Measurements from ENCODE around the gene ARID5A.
"Not testable (repeated sequence)": the region's sequence is repeated elsewhere in the genome, so short reads cannot be mapped to it uniquely, and the experiment has no call there.

Gene ARID5A

GRCh38 chr2:96557421-96557820, 20.9 kb downstream of the ARID5A start:
- DNase-seq: not testable (repeated sequence)

DNA sequence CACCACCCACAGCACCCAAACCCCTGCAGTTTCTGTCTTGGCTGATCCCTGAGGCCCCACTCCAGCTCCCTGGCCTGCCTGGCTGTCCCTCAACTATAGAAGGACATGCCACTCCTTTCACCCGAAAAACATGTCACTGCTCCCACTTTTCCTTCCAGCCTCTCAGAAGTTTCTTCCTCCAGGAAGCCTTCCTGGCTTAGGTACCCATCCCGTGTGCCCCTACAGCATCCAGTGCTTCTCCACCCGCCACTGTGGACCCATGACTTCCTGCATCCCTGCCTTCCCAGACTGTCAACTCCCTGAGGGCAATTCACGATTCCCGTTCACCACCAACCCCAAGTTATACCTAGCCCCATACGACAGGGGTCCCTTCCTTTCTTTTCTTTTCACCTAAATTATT, 21.5 kb downstream of the ARID5A start:
- no peak for DNase-seq

GRCh38 chr2:96558485-96558884, 21.9 kb downstream of the ARID5A start:
- no peak for DNase-seq

- DNase-seq: no peak
These were observed 27.5 kb downstream of the ARID5A start for GRCh38 chr2:96564026-96564425.

DNA sequence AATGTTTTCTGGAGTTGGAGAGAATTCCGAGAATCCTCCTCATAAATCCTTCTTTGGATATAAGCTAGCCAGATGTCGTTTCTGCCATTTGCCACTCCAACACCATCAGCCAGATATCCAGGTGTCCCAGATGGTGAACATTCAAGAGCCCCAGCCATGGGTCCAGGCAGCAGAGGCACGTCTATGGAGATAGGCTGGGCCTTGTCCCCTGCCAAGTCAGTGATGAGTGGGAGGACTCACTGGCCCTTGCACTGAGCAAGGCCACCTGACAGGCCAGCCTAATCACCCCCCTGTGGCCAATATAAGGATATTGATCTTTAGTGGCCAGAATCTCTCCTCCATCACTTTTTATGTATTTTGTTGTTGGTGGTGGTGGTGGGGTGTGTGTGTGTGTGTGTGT, 28.0 kb downstream of the ARID5A start:
- DNase-seq: peak; percentile 27 to 77

GRCh38 chr2:96565111-96565510, 28.6 kb downstream of the ARID5A start:
- peak in 1 of 2 experiments; percentile 25 for DNase-seq

DNA sequence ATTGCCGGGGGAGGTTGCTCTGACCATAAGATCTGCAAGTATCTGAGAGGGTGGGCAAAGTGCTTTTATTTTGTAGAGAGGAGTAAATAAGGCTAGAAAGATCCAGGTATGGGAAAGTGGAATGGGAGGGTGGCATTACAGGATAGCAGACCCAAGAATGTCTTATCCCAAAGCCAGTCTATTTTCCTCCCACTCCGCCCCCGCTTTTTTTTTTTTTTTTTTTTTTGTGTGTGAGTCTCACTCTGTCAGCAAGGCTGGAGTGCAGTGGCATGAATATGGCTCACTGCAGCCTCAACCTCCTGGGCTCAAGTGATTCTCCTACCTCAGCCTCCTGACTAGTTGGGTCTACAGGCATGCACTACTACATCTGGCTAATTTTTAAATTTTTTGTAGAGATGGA, 31.5 kb downstream of the ARID5A start:
- no peak for DNase-seq

- no peak for DNase-seq
These were observed 37.8 kb downstream of the ARID5A start for GRCh38 chr2:96574364-96574763.

DNA sequence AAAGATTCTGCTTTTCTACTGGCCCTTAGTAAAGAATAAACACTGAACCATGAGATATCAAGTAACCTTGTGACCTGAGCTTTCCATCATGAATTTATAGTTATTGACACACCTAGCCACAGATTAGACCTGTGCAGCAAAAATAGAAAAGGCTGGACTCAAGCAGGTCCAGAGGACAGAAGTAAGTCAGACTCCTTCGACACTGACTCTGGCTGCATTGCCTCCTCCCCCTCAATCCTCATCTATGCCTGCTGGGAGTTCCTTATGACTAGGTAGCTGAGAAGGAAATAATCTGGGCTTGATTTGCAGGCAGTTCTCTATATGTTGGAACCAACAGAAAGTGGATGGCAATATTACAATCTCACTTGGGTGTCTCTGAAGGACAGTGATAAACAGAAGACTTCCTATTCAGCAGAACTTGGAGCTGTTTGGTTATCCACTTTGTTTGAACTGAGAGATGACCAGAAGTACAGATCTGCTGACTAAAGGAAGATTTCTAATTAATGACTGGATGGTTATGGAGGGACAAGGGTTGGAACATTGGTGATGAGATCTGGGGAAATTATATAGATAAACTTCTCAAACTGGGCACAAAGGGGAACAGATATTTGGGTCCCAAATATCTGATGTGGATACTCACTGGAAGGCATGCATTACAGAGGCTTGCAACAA, 39.4 kb downstream of the ARID5A start:
- no peak for DNase-seq

GRCh38 chr2:96577501-96577900, 40.9 kb downstream of the ARID5A start:
- no peak for DNase-seq

DNA sequence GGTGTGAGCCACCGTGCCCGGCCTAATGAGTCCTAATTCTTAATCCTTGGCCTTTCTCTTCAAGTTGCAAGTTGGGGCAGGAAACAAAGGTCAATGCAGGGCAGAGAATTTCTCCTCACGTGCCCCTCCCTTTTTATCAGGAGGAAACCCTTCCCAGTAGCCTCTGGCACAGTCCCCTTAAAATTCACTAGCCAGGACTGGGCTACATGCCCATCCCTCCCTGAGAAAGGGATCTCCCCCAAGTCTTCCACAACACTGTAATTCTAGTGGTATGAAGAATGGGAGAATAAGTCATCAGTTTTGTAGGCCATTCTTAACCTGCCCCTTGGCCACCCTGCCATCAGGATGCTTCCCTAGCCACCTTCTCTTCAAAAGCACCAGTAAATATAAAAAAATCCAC, 42.2 kb downstream of the ARID5A start:
- DNase-seq: no peak

- no peak for DNase-seq
These were observed 42.9 kb downstream of the ARID5A start for GRCh38 chr2:96579422-96579821.

DNA sequence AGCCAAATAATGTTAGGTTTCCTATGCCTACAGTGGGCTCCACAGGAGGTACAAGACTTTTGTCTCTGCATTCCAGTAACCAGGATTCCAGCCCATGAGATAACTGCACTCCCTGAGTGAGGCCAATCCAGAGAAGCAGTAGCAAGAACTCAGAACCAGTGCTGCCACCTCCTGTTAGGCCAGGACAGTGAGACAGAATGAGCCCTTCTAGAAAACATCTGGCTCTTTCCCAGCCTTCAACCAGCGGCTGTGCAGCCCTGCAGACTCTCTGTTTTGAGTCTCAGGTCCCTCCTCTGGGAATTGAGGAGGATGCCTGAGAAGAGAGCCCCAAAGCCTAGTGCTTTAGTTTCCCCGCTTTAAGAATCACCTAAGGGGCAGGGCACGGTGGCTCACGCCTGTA, 44.2 kb downstream of the ARID5A start:
- peak in 1 of 2 experiments; percentile 18 for DNase-seq

- DNase-seq: no peak
These were observed 47.5 kb downstream of the ARID5A start for GRCh38 chr2:96584017-96584416.

GRCh38 chr2:96587843-96588242, 51.3 kb downstream of the ARID5A start:
- DNase-seq: no peak

- DNase-seq: no peak
These were observed 54.5 kb downstream of the ARID5A start for GRCh38 chr2:96591054-96591453.

DNA sequence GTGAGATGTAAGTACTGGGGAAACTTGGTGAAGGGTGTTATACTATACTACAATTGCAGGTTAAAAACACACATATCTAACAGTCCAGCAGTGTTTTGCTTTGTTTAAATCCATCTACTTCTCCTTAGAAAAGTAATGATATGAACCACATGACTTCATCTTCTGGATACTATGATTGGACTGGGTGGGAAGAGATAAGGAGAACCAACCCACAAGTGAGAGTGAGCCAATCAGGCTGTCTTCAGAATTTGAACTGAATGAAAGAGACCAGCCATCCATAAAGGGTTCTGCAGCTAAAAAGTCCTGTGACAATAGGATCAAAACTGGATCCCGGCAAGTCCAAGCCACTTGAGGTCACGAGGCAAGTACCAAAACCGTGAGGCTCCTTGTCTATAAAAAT, 54.9 kb downstream of the ARID5A start:
- no peak for DNase-seq

DNA sequence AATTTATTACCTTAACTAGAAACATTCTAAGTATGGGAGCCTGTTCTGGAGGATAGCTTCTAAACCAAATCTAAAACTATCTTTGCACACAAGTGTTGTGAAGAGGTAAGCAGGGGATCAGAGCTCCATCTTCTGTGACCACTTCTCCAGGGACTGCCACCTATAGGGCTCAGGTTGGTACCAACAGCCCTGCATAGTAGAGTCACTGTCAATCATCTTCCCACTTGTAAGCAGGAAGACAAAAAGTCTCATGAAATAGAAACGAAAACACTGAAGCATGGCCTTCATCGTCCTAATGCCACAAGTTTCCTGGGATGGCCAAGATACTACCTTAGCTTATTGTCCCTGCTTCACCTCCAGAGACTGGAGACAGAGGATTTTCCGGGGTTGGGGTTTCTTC, 57.7 kb downstream of the ARID5A start:
- DNase-seq: no peak

- no peak for DNase-seq
These were observed 58.2 kb downstream of the ARID5A start for GRCh38 chr2:96594691-96595152.

DNA sequence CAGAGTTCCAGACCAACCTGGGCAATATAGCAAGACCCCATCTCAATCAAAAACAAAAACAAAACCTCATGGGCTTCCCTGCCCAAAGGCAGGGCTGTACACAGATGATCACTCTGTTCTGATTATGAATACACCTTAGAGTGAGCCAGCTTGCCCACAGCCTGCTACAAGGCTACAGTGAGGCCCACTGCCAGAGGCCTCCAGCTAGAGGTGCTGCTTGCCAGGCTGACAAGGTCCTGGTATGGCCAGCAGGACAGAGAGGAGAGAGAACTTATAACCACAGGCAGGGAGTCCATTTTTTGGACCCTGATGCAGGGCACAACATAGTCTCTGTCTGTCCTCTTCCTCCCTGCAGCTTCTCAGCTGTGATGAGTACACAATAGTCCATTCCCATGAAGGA, 60.0 kb downstream of the ARID5A start:
- no peak for DNase-seq

DNA sequence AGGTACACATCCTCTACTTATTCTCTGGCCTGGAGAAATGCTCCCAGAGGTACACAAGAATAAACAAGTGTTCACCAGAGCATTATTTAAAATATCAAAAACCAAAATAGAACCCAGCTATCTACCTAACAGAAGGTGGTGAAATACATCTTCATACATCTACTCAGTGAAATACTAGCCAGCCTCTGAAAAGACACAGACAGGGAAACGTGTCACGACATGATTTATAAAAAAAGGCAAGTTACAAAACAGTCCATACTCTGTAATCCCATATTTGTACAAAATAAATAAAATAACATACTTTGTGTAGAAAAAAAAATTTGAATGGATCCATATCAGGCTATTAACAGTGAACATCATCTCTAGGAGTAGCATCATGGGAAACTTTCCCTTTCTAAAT, 63.4 kb downstream of the ARID5A start:
- no peak for DNase-seq

GRCh38 chr2:96601382-96602292, 65.1 kb downstream of the ARID5A start:
- DNase-seq: no peak
